GM12878 (cell line): ENCODE results near the gene RASAL2. TPM values are rescaled to one million over a fixed set of nuclear protein-coding genes. Genes with fewer than 3 reads are reported as not detected.

Experiments used
- ATAC-seq: fragments of 200-7000 bp; cut with Tn5 transposase; 3 replicates; pipeline ENCODE4 v1.9.1; 2020; ENCODE audit warnings: mild to moderate bottlenecking, moderate library complexity
- BruUV-seq: library from RNA; stranded (reverse); fragments of 400-500 nt; replicated peaks from 2 replicates; lab custom pipeline; 2021; lab: Mats Ljungman, UMichigan
- CTCF ChIA-PET: fragments of 300-600 bp; sonication (Branson Sonifier 250); formaldehyde crosslinking; extraction: SDS; loops from one replicate; lab custom pipeline; 2021; ENCODE audit warnings: inconsistent platforms; lab: Yijun Ruan, JAX
- POLR2A ChIA-PET: fragments of 350-600 bp; formaldehyde crosslinking; extraction: SDS; loops from one replicate; lab custom pipeline; 2021; ENCODE audit warnings: inconsistent platforms; lab: Charles Lee
- RAD21 ChIA-PET: fragments of 300-600 bp; sonication (Branson Sonifier 250); formaldehyde crosslinking; loops from one replicate; lab custom pipeline; 2023; ENCODE audit warnings: antibody characterized with exemption; ENCODE audit not compliant: unreplicated experiment; lab: Charles Lee
- SMC1A ChIA-PET: fragments of 300-600 bp; sonication (Branson Sonifier 250); formaldehyde crosslinking; loops from one replicate; lab custom pipeline; 2023; ENCODE audit not compliant: unreplicated experiment, uncharacterized antibody; lab: Charles Lee
- DNase-seq: peaks from one replicate; pipeline ENCODE4 v3.0.0-alpha.2; 2011; ENCODE audit warnings: low read depth, low spot score
- FAIRE-seq: peaks from 3 replicates; lab custom pipeline; 2011; peaks lifted over from hg19 to GRCh38; lab: Jason Lieb, UNC
- H2AFZ ChIP-seq: 2 replicates; pipeline ENCODE4 v1.6.0; 2011; ENCODE audit warnings: low read depth, low read length, control low read depth; ENCODE audit not compliant: control insufficient read depth
- H3K27ac ChIP-seq: 2 replicates; pipeline ENCODE4 v1.5.1; 2011; ENCODE audit warnings: control low read depth; ENCODE audit not compliant: control insufficient read depth, insufficient read depth
- H3K27me3 ChIP-seq, 2 experiments: replicated peaks in 1 of 2; 2 replicates each; pipeline versions ENCODE4 v1.6.0 to v1.6.1; 2011; ENCODE audit warnings: low read length in 1 of 2; ENCODE audit not compliant: control insufficient read depth in 2 of 2, insufficient read depth in 2 of 2
- H3K36me3 ChIP-seq, 2 experiments: 2 replicates each; pipeline ENCODE4 v1.5.1; 2011; ENCODE audit warnings: low read length in 1 of 2; ENCODE audit not compliant: control insufficient read depth in 2 of 2, insufficient read depth in 2 of 2
- H3K4me1 ChIP-seq: 2 replicates; pipeline ENCODE4 v1.6.1; 2011; ENCODE audit warnings: mild to moderate bottlenecking, low read length, moderate library complexity, mixed read lengths; ENCODE audit not compliant: control insufficient read depth, insufficient read depth
- H3K4me2 ChIP-seq: 2 replicates; pipeline ENCODE4 v1.6.0; 2011; ENCODE audit warnings: control low read depth; ENCODE audit not compliant: control insufficient read depth, insufficient read depth
- H3K4me3 ChIP-seq: fragments of 200-600 bp; sonication (generic); 2 replicates; pipeline ENCODE4 v1.5.1; 2016
- H3K79me2 ChIP-seq: 2 replicates; pipeline ENCODE4 v1.6.0; 2011; ENCODE audit warnings: low read length; ENCODE audit not compliant: control insufficient read depth, insufficient read depth
- H3K9ac ChIP-seq: 2 replicates; pipeline ENCODE4 v1.8.0; 2011; ENCODE audit warnings: low read length, control low read depth, mixed read lengths; ENCODE audit not compliant: control insufficient read depth, insufficient read depth
- H3K9me3 ChIP-seq: replicated peaks from 3 replicates; pipeline ENCODE4 v1.5.1; 2011; ENCODE audit warnings: mild to moderate bottlenecking, low read length; ENCODE audit not compliant: control insufficient read depth, insufficient read depth
- H4K20me1 ChIP-seq: 2 replicates; pipeline ENCODE4 v1.6.0; 2011; ENCODE audit not compliant: control insufficient read depth, insufficient read depth
- BCL3 ChIP-seq: IDR thresholded peaks from 2 replicates; pipeline ENCODE4 v1.6.1; 2011; ENCODE audit warnings: borderline replicate concordance, low read depth, mild to moderate bottlenecking, moderate library complexity, low read length; ENCODE audit not compliant: insufficient read depth, poor library complexity, severe bottlenecking
- CREB1 ChIP-seq: IDR thresholded peaks from 2 replicates; pipeline ENCODE4 v1.6.1; 2012; ENCODE audit warnings: low read depth, mild to moderate bottlenecking, inconsistent platforms
- DPF2 ChIP-seq: fragments of 450-650 bp; IDR thresholded peaks from 2 replicates; pipeline ENCODE4 v1.6.1; 2017; ENCODE audit warnings: mild to moderate bottlenecking
- EED ChIP-seq: sonication (generic); IDR thresholded peaks from 2 replicates; pipeline ENCODE4 v1.6.1; 2016; ENCODE audit warnings: antibody characterized with exemption, low read depth
- HDGF ChIP-seq: fragments of 450-650 bp; IDR thresholded peaks from 2 replicates; pipeline ENCODE4 v1.6.1; 2016; ENCODE audit warnings: antibody characterized with exemption
- ZNF622 ChIP-seq: fragments of 450-650 bp; IDR thresholded peaks from 2 replicates; pipeline ENCODE4 v1.6.1; 2017; ENCODE audit warnings: mild to moderate bottlenecking, inconsistent platforms
- WGBS: methylation state at CpG from one replicate; pipeline ENCODE4 v1.1.6; 2016; ENCODE audit warnings: low lambda C conversion rate; ENCODE audit not compliant: insufficient replicate concordance, insufficient coverage; ENCODE audit errors: missing lambda C conversion rate; 5-methylcytosine and 5-hydroxymethylcytosine counted together
- in situ Hi-C: fragments of 300-500 bp; cut with MboI; formaldehyde crosslinking; loops from 9 replicates; pipeline ENCODE4 v1.14.3; 2018; ENCODE audit warnings: mixed read lengths
- intact Hi-C: fragments of 100-400 bp; cut with micrococcal nuclease; formaldehyde crosslinking; loops from one replicate; pipeline ENCODE4 v1.14.2; 2022; ENCODE audit not compliant: unreplicated experiment
- polyA plus RNA-seq, 11 experiments: library from polyadenylated mRNA; depleted of rRNA in 4 of 11; unstranded in 6 of 11; stranded (reverse) in 5 of 11; fragments of >200 nt; fragmentation: Nextera tagmentation in 4 of 11; fragmentation: Illumina TruSeq in 1 of 11; extraction: Ambion mirVana in 4 of 11; extraction: Trizol in 1 of 11; gene quantifications; 1 replicate in 1 of 11; 2 replicates in 10 of 11; pipeline versions ENCODE4 v1.2.1 to v1.2.3, GENCODE V29; 2011 to 2016; ENCODE audit warnings: inconsistent platforms in 2 of 11, missing spikeins in 2 of 11, low read depth in 1 of 11
- total RNA-seq, 4 experiments: library from RNA; depleted of rRNA in 3 of 4; stranded (reverse); fragments of >200 nt in 3 of 4; fragmentation: Illumina TruSeq in 1 of 4; extraction: Trizol in 1 of 4; gene quantifications; 2 replicates each; pipeline versions ENCODE4 v1.2.1 to v1.2.3, GENCODE V29; 2013 to 2021

Gene RASAL2
- total and polyA plus RNA-seq, 10 of the 15 experiments (the other 5 are each of a cell fraction or from before 2014, with no cell fraction given), result 0.02 to 6.9 (median 0.17) TPM; not detected in 1

- ChIA-PET SMC1A (interaction anchor here (1.1 to 1.7 kb wide), 2 partner anchors 9 to 127 kb away, joined by 4 to 7 read pairs; no protein-coding TSS in a partner anchor), RAD21 (interaction anchor here (1.1 kb wide), 1 partner anchor 28 kb away, joined by 3 read pairs; no protein-coding TSS in a partner anchor), CTCF (interaction anchor here (0.9 to 2.3 kb wide), 3 partner anchors 9 to 114 kb away, joined by 3 to 5 read pairs (median 3); no protein-coding TSS in a partner anchor), POLR2A (no interaction called here)
- H3K9me3 ChIP-seq, result no peaks in the 10 kb centered on the region
- H3K79me2 ChIP-seq, result no peaks in the 10 kb centered on the region
- no peak overlapping the region for H3K27ac ChIP-seq
- DNase-seq, result no peak
- 0% methylated on average over 1 of the region's 1 CpG for WGBS
- H3K4me3 ChIP-seq, result no peak overlapping the region
- H2AFZ ChIP-seq, result no peak overlapping the region
- no peak for FAIRE-seq
- in situ Hi-C loops, result no loop called here
- H4K20me1 ChIP-seq, result no peaks in the 10 kb centered on the region
- no peak overlapping the region for H3K4me2 ChIP-seq
- BruUV-seq, result no TSS peak
- peaks cover 4% of the 10 kb centered on the region for H3K4me1 ChIP-seq
- H3K9ac ChIP-seq, result no peak overlapping the region
- no peak for ATAC-seq
- H3K36me3 ChIP-seq, result no peaks in the 10 kb centered on the region
- no peaks in the 10 kb centered on the region; a peak in 1 of 4 replicates for H3K27me3 ChIP-seq
- intact Hi-C loops, result no loop called here
- TF ChIP-seq EED (no peak), ZNF622 (no peak), HDGF (no peak), CREB1 (no peak), DPF2 (no peak), BCL3 (no peak)
Observed at GRCh38 chr1:178061620-178062019, 32.3 kb upstream of the RASAL2 start.
